ENCODE data around the gene TAF5. TPM values are rescaled to one million over a fixed set of nuclear protein-coding genes. Genes with fewer than 3 reads are reported as not detected.

TAF5 gene
- total and polyA plus RNA-seq, 2 donors (not counting 1 experiment from before 2014, with no cell fraction given) = 2.4 to 5.5 TPM

DNA sequence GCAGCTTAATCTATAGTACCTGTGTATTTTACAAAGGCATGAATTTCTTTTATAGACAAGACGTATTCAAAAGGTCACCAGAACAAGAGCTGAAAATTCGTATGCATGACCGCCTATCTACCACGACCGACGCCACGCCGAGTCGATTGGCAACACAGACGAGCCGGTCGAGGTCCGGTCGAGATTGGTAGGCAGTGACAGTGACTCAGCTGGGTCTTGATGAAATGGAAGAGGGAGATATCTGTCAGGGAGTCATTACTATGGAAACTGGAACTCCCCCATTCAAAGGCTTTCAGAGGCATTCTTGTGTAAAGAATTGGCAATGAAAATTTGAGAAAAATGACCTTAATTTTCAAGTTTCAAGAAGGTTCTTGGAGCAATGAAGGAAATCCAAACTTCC lies 26.4 kb downstream of the TAF5 start:
- Histone ChIP-seq H3K36me3 (replicated peaks in 1 of 2; ENCODE audit: control extremely low read depth in 1 of 2, control insufficient read depth in 1 of 2, extremely low read depth in 1 of 2, insufficient read depth in 2 of 2, low read length in 1 of 2) (peaks cover under 1 to 36% of the 10 kb centered on the region in 2 experiments), H3K9me3 (ENCODE audit: control extremely low read depth in 1 of 3, control insufficient read depth in 2 of 3, insufficient read depth in 1 of 3, low read length in 2 of 3) (no peaks in the 10 kb centered on the region), H3K4me2 (replicated peaks; ENCODE audit: low read depth, low read length, poor library complexity, severe bottlenecking) (peak overlapping the region; percentile 73), H3K4me3 (ENCODE audit: control extremely low read depth in 1 of 5, extremely low read depth in 1 of 5, insufficient read depth in 1 of 5, low read depth in 2 of 5, low read length in 4 of 5) (no peak overlapping the region), H2AFZ (ENCODE audit: insufficient read depth, low read depth, low read length, poor library complexity, severe bottlenecking) (no peak overlapping the region), H3K4me1 (ENCODE audit: control insufficient read depth in 2 of 2, insufficient read depth in 2 of 2, low read length in 2 of 2) (peaks cover 22 to 23% of the 10 kb centered on the region in 2 donors), H3K27ac (ENCODE audit: low read length in 2 of 2) (no peak overlapping the region), H3K9ac (ENCODE audit: low read length) (no peak overlapping the region), H4K20me1 (ENCODE audit: control insufficient read depth, insufficient read depth, low read length, poor library complexity, severe bottlenecking) (peaks cover 4% of the 10 kb centered on the region), H3K79me2 (ENCODE audit: control insufficient read depth, insufficient read depth, low read length) (peaks cover 69% of the 10 kb centered on the region), H3K27me3 (replicated peaks in 1 of 4; ENCODE audit: control extremely low read depth in 1 of 4, control insufficient read depth in 3 of 4, insufficient read depth in 4 of 4, low read length in 3 of 4) (no peaks in the 10 kb centered on the region)
- no peak overlapping the region for H3K27ac Mint-ChIP-seq
- H3K4me3 Mint-ChIP-seq = peak overlapping the region; percentile 71
- no peaks in the 10 kb centered on the region for H3K9me3 Mint-ChIP-seq (ENCODE audit: insufficient read depth)
- POLR2A ChIA-PET = interaction anchor here (0.7 to 1.2 kb wide), 2 partner anchors 9 to 18 kb away, joined by 3 to 4 read pairs; no protein-coding TSS in a partner anchor
- ATAC-seq (ENCODE audit: low read depth) (no peak), DNase-seq (no peak)
- peaks cover 42% of the 10 kb centered on the region for H3K4me1 Mint-ChIP-seq
- intact Hi-C loops (cut with micrococcal nuclease) = no loop called here
- WGBS (ENCODE audit: insufficient coverage) = 77% methylated on average over 6 of the region's 14 CpGs
- H3K27me3 Mint-ChIP-seq = no peaks in the 10 kb centered on the region
- CTCF ChIA-PET = interaction anchor here (0.6 to 0.7 kb wide), 3 partner anchors 13 to 25 kb away, joined by 3 read pairs; no protein-coding TSS in a partner anchor
- no peak for TF ChIP-seq EZH2 (IDR thresholded peaks at IDR 0.05; ENCODE audit: borderline replicate concordance, insufficient read depth, low read depth, low read length, poor library complexity, severe bottlenecking)
- TF ChIP-seq, protein P1, sequence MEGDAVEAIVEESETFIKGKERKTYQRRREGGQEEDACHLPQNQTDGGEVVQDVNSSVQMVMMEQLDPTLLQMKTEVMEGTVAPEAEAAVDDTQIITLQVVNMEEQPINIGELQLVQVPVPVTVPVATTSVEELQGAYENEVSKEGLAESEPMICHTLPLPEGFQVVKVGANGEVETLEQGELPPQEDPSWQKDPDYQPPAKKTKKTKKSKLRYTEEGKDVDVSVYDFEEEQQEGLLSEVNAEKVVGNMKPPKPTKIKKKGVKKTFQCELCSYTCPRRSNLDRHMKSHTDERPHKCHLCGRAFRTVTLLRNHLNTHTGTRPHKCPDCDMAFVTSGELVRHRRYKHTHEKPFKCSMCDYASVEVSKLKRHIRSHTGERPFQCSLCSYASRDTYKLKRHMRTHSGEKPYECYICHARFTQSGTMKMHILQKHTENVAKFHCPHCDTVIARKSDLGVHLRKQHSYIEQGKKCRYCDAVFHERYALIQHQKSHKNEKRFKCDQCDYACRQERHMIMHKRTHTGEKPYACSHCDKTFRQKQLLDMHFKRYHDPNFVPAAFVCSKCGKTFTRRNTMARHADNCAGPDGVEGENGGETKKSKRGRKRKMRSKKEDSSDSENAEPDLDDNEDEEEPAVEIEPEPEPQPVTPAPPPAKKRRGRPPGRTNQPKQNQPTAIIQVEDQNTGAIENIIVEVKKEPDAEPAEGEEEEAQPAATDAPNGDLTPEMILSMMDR (IDR thresholded peaks at IDR 0.05) = no peak

DNA sequence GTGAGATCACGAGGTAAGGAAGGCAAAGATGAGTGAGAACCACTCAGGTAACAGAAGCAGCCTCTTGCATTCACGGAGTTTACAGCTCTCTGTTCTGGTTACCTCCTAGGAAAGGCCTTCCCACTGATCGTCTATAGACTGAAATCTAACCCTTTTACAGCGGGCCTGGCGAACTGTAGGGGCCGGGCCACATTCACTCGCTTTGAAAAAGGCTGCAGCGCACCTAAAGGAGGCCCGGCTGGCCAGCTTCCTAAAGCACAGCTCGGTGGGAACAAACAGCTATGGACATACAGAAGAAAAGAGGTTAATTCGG lies 27.9 kb downstream of the TAF5 start:
- Histone ChIP-seq H3K4me1 (ENCODE audit: control insufficient read depth in 2 of 2, insufficient read depth in 2 of 2, low read length in 2 of 2) (peaks cover 22 to 23% of the 10 kb centered on the region in 2 donors), H2AFZ (ENCODE audit: insufficient read depth, low read depth, low read length, poor library complexity, severe bottlenecking) (peak overlapping the region; percentile 85), H3K79me2 (ENCODE audit: control insufficient read depth, insufficient read depth, low read length) (peaks cover 68% of the 10 kb centered on the region), H3K9me3 (ENCODE audit: control extremely low read depth in 1 of 3, control insufficient read depth in 2 of 3, insufficient read depth in 1 of 3, low read length in 2 of 3) (no peaks in the 10 kb centered on the region), H3K27ac (ENCODE audit: low read length in 2 of 2) (peak overlapping the region; percentile 8 to 64), H3K27me3 (replicated peaks in 1 of 4; ENCODE audit: control extremely low read depth in 1 of 4, control insufficient read depth in 3 of 4, insufficient read depth in 4 of 4, low read length in 3 of 4) (no peaks in the 10 kb centered on the region), H4K20me1 (ENCODE audit: control insufficient read depth, insufficient read depth, low read length, poor library complexity, severe bottlenecking) (peaks cover 4% of the 10 kb centered on the region), H3K9ac (ENCODE audit: low read length) (peak overlapping the region; percentile 98), H3K4me2 (replicated peaks; ENCODE audit: low read depth, low read length, poor library complexity, severe bottlenecking) (peak overlapping the region; percentile 73), H3K36me3 (replicated peaks in 1 of 2; ENCODE audit: control extremely low read depth in 1 of 2, control insufficient read depth in 1 of 2, extremely low read depth in 1 of 2, insufficient read depth in 2 of 2, low read length in 1 of 2) (peaks cover 0 to 39% of the 10 kb centered on the region in 2 experiments), H3K4me3 (ENCODE audit: control extremely low read depth in 1 of 5, extremely low read depth in 1 of 5, insufficient read depth in 1 of 5, low read depth in 2 of 5, low read length in 4 of 5) (peak overlapping the region; percentile 68 to 92 (median 76))
- CTCF ChIA-PET = interaction anchor here (0.7 to 2.5 kb wide), 4 partner anchors 20 to 90 kb away, joined by 3 to 7 read pairs (median 3); partner anchors contain the start of gene TAF5
- H3K4me1 Mint-ChIP-seq = peaks cover 44% of the 10 kb centered on the region
- no peak for DNase-seq
- H3K27ac Mint-ChIP-seq = peak overlapping the region; percentile 89
- no peaks in the 10 kb centered on the region for H3K9me3 Mint-ChIP-seq (ENCODE audit: insufficient read depth)
- peak overlapping the region; percentile 97 for H3K4me3 Mint-ChIP-seq
- intact Hi-C loops (cut with micrococcal nuclease) = loop anchor here (1.0 to 5.0 kb wide), 5 partner anchors 27 to 1243 kb away; partner anchors contain the start of genes NOLC1, PCGF6 and SFR1
- POLR2A ChIA-PET = interaction anchor here (1.9 kb wide), 1 partner anchor 28 kb away, joined by 8 read pairs; the partner anchor contains the start of gene TAF5
- ATAC-seq (ENCODE audit: low read depth) = no peak
- TF ChIP-seq, protein P1 (IDR thresholded peaks at IDR 0.05) = no peak
- no peak for TF ChIP-seq EZH2 (IDR thresholded peaks at IDR 0.05; ENCODE audit: borderline replicate concordance, insufficient read depth, low read depth, low read length, poor library complexity, severe bottlenecking)
- 5% methylated on average over 11 of the region's 11 CpGs for WGBS (ENCODE audit: insufficient coverage)
- no peaks in the 10 kb centered on the region for H3K27me3 Mint-ChIP-seq
